HEK293T (cell line): Measurements from ENCODE around the gene NEGR1.

Experiments
- CTCF ChIA-PET: fragments of 350-600 bp; formaldehyde crosslinking; extraction: SDS; loops from one replicate; lab custom pipeline; 2021; ENCODE audit warnings: antibody characterized with exemption, inconsistent platforms; lab: Yijun Ruan, JAX
- POLR2A ChIA-PET: fragments of 350-600 bp; formaldehyde crosslinking; extraction: SDS; loops from one replicate; lab custom pipeline; 2020; ENCODE audit warnings: antibody characterized with exemption, inconsistent platforms; lab: Yijun Ruan, JAX
- DNase-seq: peaks from one replicate; pipeline ENCODE4 v3.0.0; 2012; ENCODE audit warnings: mixed read lengths; ENCODE audit errors: extremely low spot score
- ARNT ChIP-seq: fragments of 450-650 bp; IDR thresholded peaks from 2 replicates; pipeline ENCODE4 v1.6.1; 2017; ENCODE audit warnings: mild to moderate bottlenecking
- BHLHE40 ChIP-seq: fragments of 450-650 bp; IDR thresholded peaks from 2 replicates; pipeline ENCODE4 v1.6.1; 2016; ENCODE audit warnings: mild to moderate bottlenecking, moderate library complexity, borderline replicate concordance
- CTBP1 ChIP-seq: fragments of 450-650 bp; IDR thresholded peaks from 2 replicates; pipeline ENCODE4 v1.6.1; 2016; ENCODE audit warnings: borderline replicate concordance
- ELF4 ChIP-seq: fragments of 450-650 bp; IDR thresholded peaks from 2 replicates; pipeline ENCODE4 v1.6.1; 2017; ENCODE audit warnings: antibody characterized with exemption
- FOXA1 ChIP-seq: fragments of 450-650 bp; IDR thresholded peaks from 2 replicates; pipeline ENCODE4 v1.6.1; 2016; ENCODE audit warnings: mild to moderate bottlenecking
- FOXK2 ChIP-seq: fragments of 450-650 bp; IDR thresholded peaks from 2 replicates; pipeline ENCODE4 v1.6.1; 2016; ENCODE audit warnings: mild to moderate bottlenecking
- FOXM1 ChIP-seq: fragments of 450-650 bp; IDR thresholded peaks from 2 replicates; pipeline ENCODE4 v1.6.1; 2017; ENCODE audit warnings: mild to moderate bottlenecking, borderline replicate concordance
- HDGF ChIP-seq: fragments of 450-650 bp; IDR thresholded peaks from 2 replicates; pipeline ENCODE4 v1.6.1; 2017; ENCODE audit warnings: antibody characterized with exemption, borderline replicate concordance
- L3MBTL2 ChIP-seq: fragments of 450-650 bp; conservative IDR thresholded peaks from 2 replicates; pipeline ENCODE4 v1.6.1; 2016; ENCODE audit warnings: mild to moderate bottlenecking
- LEF1 ChIP-seq: fragments of 450-650 bp; IDR thresholded peaks from 2 replicates; pipeline ENCODE4 v1.6.1; 2017; ENCODE audit warnings: mild to moderate bottlenecking, borderline replicate concordance
- NFRKB ChIP-seq: fragments of 450-650 bp; IDR thresholded peaks from 2 replicates; pipeline ENCODE4 v1.6.1; 2016; ENCODE audit warnings: mild to moderate bottlenecking, moderate library complexity
- SP1 ChIP-seq: fragments of 450-650 bp; IDR thresholded peaks from 2 replicates; pipeline ENCODE4 v1.6.1; 2017
- SUZ12 ChIP-seq: fragments of 450-650 bp; IDR thresholded peaks from 2 replicates; pipeline ENCODE4 v1.6.1; 2016; ENCODE audit warnings: mild to moderate bottlenecking
- TARDBP ChIP-seq: fragments of 450-650 bp; IDR thresholded peaks from 2 replicates; pipeline ENCODE4 v1.6.1; 2016
- ZNF384 ChIP-seq: fragments of 450-650 bp; IDR thresholded peaks from 2 replicates; pipeline ENCODE4 v1.6.1; 2016
- TF ChIP-seq, protein P1 (sequence below): fragments of 450-650 bp; IDR thresholded peaks from 2 replicates; pipeline ENCODE4 v1.6.1; 2016

Gene NEGR1

DNA sequence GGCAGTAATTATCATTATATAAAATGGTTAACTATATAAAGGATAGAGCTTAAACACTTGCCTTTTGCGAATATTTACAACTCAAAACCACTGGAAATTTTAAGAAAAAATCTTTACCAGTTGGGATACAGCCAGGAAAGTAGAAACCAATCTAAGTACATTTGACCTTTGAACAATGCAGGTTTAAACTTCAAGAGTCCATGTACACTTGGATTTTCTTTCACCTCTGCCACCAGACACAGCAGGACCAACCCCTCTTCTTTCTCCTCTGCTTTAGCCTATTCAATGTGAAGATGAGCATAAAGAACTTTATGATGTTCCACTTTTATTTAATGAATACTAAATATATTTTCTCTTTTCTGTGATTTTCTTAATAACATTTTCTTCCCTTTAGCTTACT, 361.1 kb downstream of the NEGR1 start:
- ChIA-PET CTCF (no interaction called here), POLR2A (no interaction called here)
- DNase-seq, result no peak
- TF ChIP-seq L3MBTL2 (no peak), ELF4 (no peak), CTBP1 (no peak), NFRKB (no peak), BHLHE40 (no peak)
- TF ChIP-seq, protein P1, sequence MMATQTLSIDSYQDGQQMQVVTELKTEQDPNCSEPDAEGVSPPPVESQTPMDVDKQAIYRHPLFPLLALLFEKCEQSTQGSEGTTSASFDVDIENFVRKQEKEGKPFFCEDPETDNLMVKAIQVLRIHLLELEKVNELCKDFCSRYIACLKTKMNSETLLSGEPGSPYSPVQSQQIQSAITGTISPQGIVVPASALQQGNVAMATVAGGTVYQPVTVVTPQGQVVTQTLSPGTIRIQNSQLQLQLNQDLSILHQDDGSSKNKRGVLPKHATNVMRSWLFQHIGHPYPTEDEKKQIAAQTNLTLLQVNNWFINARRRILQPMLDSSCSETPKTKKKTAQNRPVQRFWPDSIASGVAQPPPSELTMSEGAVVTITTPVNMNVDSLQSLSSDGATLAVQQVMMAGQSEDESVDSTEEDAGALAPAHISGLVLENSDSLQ, result no peak

DNA sequence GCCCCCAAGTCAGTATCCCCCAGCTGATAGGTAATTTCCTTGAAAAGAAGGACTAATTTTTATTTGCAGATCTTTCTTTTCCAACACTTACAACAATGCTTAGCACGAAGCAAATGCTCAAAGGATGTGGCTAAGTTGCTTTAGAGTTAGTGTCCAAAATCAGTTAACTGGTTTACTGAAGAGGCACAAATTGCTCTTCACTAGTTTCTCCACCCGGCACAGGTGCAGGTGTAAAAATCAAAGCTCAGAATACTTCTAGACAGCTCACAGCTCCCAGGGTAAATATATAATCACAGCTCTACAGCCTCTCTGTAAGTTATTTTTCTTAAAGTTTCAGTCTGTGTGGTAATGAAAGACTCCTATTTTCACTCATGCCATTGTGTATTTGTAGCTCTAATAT, 361.8 kb downstream of the NEGR1 start:
- CTCF ChIA-PET, result no interaction called here
- DNase-seq, result no peak
- TF ChIP-seq ELF4 (no peak), FOXM1 (no peak), FOXA1 (no peak), NFRKB (no peak), ARNT (no peak), SP1 (no peak), ZNF384 (no peak), SUZ12 (no peak), TARDBP (no peak), BHLHE40 (no peak), CTBP1 (no peak), HDGF (no peak), FOXK2 (no peak), L3MBTL2 (no peak), LEF1 (no peak)
- TF ChIP-seq, protein P1, result no peak
- POLR2A ChIA-PET, result no interaction called here

DNA sequence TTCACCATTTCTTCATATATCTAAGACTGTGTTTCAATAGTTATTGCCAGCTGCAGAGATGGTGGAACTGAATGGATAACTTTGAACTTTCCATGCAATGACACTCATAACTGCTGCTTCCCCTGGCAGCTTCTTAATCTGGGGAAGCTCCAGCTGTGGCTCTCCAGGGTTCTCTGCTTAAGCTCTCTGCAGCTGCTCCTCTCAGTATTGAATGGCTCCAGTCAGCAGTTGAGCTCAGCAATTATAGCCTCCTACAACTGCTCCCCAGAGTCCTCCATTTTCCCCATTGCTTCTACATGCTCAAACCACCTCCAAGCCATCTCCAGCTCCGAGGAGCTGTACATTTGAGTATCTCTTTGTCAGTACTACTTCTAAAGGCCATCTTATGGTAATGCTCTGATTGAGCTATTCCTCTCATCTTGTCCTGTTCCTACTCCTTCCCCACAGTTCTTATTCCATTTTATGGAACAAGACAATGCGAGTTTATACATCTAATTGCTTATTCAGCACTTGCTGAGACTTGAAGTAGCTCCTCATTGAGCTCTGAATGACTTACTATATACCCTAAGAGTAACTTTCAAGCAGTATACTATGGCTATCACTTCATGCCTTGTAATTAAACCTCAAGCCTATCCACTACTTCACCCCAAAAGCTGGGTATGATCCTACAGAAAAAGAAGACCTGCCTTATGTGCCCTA, 362.4 kb downstream of the NEGR1 start:
- CTCF ChIA-PET, result interaction anchor here (0.7 kb wide), 1 partner anchor 1754 kb away, joined by 3 read pairs; no protein-coding TSS in a partner anchor
- POLR2A ChIA-PET, result no interaction called here
- DNase-seq, result no peak
- TF ChIP-seq FOXK2 (no peak), ZNF384 (no peak), LEF1 (no peak), ARNT (no peak), SUZ12 (no peak), FOXM1 (no peak), L3MBTL2 (no peak), ELF4 (no peak), BHLHE40 (no peak), TARDBP (no peak), HDGF (no peak), CTBP1 (no peak), FOXA1 (no peak), NFRKB (no peak), SP1 (no peak)
- TF ChIP-seq, protein P1, result no peak

DNA sequence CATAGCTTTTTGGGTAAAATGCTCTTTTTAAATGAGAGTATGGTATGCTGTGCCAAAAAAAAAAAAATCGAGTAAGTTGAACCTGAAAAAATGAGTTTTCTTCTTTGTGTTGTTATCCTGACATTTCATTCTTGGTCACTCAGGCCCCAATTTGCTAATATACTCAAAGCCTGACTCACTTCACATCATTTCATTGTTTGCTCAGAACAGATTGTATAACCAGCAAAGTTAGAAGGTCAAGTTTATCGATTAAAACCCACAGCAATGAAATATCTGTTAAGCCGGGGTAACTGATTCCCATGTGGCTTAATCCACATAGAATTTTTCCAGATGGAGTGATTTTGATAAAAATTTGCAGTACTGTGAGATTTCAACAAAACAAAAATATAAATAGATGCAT, 363.7 kb downstream of the NEGR1 start:
- TF ChIP-seq HDGF, result no peak
- TF ChIP-seq, protein P1, result no peak
- TF ChIP-seq FOXK2, result no peak
- no peak for TF ChIP-seq BHLHE40
- TF ChIP-seq ZNF384, result no peak
- TF ChIP-seq CTBP1, result no peak
- TF ChIP-seq SP1, result no peak
- TF ChIP-seq NFRKB, result no peak
- no peak for TF ChIP-seq LEF1
- TF ChIP-seq L3MBTL2, result no peak
- TF ChIP-seq ARNT, result no peak
- ChIA-PET POLR2A (no interaction called here), CTCF (no interaction called here)
- no peak for DNase-seq

DNA sequence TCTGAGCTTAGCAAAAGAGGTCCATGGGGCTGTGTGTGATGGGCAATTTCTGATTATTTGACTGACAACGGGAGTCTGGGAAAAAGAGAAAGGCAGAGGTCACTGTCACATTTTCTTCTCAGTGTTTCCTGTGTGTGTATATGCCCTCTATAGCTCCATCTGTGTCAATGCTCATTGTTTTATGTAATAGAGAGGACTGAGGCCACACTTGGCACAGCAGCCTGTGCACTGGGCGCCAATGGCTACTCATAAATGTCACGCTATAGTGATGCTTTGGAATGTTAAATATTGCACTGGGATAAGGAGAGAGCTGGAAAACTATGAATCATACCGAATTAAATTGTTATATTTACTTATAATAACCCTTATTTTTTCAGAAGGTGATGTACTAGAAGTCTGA, 365.4 kb downstream of the NEGR1 start:
- ChIA-PET CTCF (interaction anchor here (0.5 kb wide), 1 partner anchor 15 kb away, joined by 4 read pairs; no protein-coding TSS in a partner anchor), POLR2A (no interaction called here)
- TF ChIP-seq SUZ12, result no peak
- TF ChIP-seq NFRKB, result no peak
- no peak for TF ChIP-seq CTBP1
- TF ChIP-seq FOXM1, result no peak
- no peak for TF ChIP-seq ELF4
- TF ChIP-seq FOXA1, result no peak
- no peak for TF ChIP-seq TARDBP
- no peak for TF ChIP-seq LEF1
- TF ChIP-seq ZNF384, result no peak
- no peak for TF ChIP-seq L3MBTL2
- DNase-seq, result no peak

DNA sequence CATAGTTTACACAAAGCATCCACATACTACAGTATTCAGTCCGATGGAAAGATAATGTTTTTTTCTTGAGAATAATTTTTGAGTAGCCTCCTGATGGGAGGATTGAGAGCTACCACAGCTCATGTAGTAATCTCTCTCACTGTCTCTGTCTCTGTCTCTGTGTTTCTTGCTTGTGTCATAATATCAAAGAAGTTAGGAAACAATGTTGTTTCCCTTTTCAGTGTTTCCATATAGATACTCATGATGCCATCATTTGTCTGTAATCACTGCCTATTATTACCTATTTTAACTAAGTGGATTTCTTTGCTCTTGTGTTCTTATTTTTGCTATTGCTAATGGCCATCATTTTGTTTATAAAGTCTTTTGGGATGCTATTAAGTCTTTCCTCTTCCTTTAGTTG, 367.7 kb downstream of the NEGR1 start:
- no peak for DNase-seq
- TF ChIP-seq NFRKB (no peak), LEF1 (no peak), SUZ12 (no peak), BHLHE40 (no peak), SP1 (no peak), FOXK2 (no peak), HDGF (no peak), L3MBTL2 (no peak), ARNT (no peak), FOXM1 (no peak), TARDBP (no peak), FOXA1 (no peak), ELF4 (no peak), ZNF384 (no peak), CTBP1 (no peak)
- TF ChIP-seq, protein P1, result no peak
- POLR2A ChIA-PET, result no interaction called here
- CTCF ChIA-PET, result no interaction called here
